ENCODE data around the gene RPS21.

The RPS21 gene

DNA sequence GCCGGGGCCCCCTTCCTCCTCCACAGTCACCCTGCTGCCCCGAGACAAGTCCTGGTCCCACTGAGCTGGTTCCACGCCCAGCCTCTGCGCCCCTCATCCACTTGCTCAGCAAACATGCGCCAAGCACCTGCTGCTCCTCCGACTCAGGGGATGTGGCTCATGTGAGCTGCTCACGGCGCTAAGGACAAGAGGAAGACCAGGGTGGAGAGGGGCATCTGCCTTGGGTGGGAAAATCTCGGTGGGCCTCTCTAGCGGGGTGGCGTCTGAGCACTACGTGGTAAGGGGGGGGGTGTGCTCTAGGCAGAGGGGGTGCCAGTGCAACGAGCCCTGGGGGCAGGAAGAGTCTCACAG, 24.3 kb upstream of the RPS21 start:
- H3K4me3 ChIP-seq, result no peak overlapping the region
- no peaks in the 10 kb centered on the region for H3K9me3 ChIP-seq (ENCODE audit: low read depth, low read length)
- TF ChIP-seq POLR2AphosphoS5 (IDR thresholded peaks at IDR 0.05; ENCODE audit: borderline replicate concordance, low read depth, low read length) (no peak), EZH2 (IDR thresholded peaks at IDR 0.05) (no peak), FOXP2 (optimal IDR thresholded peaks at IDR 0.05; ENCODE audit: control extremely low read depth, extremely low read length, insufficient read depth) (no peak)
- DNase-seq (ENCODE audit: low read depth, low spot score), result no peak
- H3K27ac ChIP-seq, result no peak overlapping the region
- no peak overlapping the region for H3K9ac ChIP-seq (ENCODE audit: insufficient read length)
- H3K36me3 ChIP-seq (ENCODE audit: insufficient read depth, low read length), result no peaks in the 10 kb centered on the region

DNA sequence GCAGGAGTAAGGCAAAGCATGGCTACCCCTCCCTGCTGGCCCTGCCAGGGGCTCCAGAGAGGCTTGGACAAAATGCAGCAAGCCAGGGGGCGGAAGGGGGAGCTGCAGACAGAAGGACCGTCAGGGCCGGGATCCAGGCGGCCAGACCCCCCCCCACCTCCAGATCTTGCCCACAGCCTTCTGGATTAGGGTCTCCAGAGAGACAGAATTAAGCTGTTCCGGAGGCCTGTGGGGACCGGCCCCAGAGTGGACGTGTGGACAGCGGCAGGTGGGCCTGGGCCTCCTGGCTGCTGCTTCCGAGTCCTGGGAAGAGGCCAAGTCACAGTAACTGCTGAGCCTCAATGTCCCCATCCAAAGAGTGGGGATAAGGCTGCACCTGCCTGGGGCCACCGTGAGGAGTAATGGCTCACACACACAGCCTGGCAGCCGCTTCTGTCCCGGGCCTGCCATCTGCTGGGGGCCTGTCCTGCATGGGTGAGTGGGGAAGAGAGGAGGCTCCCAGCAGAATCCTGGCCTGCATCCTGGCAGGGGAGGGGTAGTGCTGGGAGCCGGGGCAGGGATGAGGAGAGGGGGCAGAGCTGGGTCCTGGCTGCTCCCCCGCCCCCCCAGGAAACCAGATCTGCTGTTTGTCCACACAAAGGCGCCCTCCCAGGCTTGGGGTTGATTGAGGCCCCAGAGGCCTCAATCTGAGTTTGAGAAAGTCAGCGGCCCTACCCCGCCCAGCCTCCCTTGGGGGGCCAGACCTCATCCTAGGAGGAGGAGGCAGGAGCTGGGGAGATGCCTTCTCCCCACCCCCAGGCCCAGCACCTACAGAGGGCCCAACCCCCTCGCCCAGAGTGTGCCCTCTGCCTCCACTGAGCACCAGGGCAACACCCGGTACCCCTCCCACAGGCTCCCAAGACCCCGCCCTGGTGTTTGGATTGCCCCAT, 23.6 kb upstream of the RPS21 start:
- no peaks in the 10 kb centered on the region for H3K9me3 ChIP-seq (ENCODE audit: low read depth, low read length)
- no peak overlapping the region for H3K27ac ChIP-seq
- H3K4me3 ChIP-seq, result no peak overlapping the region
- no peak for DNase-seq (ENCODE audit: low read depth, low spot score)
- H3K9ac ChIP-seq (ENCODE audit: insufficient read length), result no peak overlapping the region
- no peaks in the 10 kb centered on the region for H3K36me3 ChIP-seq (ENCODE audit: insufficient read depth, low read length)
- TF ChIP-seq EZH2 (IDR thresholded peaks at IDR 0.05) (no peak), FOXP2 (optimal IDR thresholded peaks at IDR 0.05; ENCODE audit: control extremely low read depth, extremely low read length, insufficient read depth) (no peak), POLR2AphosphoS5 (IDR thresholded peaks at IDR 0.05; ENCODE audit: borderline replicate concordance, low read depth, low read length) (no peak)

DNA sequence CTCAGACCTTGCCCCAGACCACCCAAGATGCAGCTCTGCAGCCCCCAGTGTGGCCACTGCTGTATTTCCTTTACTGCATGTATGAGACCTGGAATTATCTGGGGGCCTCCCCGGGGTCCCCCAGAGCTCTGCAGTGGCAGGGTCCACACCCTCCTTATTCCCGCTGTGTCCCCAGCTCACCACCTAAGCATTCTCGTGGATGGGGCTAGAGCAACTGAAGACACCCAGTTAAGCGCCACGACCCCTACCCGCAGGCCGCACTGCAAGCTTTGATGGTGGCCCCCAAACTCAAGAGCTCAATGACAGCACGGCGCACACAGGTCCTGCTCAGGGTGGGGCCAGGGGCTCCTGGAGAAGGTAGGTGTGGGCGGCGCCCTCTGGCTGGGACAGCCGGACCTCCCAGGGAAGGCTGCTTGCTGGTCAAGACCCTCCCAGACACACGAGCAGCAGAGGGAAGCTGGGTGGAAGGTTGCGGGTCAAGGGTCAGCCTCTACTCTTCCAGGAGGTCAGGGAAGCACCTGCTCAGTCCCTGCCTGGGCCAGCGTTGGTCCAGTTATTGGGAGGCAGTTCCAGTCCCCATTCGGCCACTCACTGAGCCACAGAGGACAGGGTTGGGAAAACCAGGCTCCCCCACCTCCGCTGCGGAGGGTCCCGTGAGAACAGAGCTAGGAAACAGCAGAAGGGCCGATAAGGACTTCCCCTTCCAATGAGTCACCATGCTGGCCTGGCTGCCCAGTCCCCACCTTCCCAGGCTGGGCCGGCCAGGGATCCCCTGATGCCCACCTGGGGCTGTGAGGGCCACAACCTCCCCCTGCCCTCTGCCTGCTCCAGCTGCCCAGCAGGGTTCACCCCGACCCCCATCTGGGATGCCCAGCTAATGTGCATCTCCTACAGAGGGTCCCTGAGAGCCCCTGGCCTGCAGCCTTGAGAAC, 22.7 kb upstream of the RPS21 start:
- TF ChIP-seq EZH2 (IDR thresholded peaks at IDR 0.05) (no peak), POLR2AphosphoS5 (IDR thresholded peaks at IDR 0.05; ENCODE audit: borderline replicate concordance, low read depth, low read length) (no peak)
- Histone ChIP-seq H3K36me3 (ENCODE audit: insufficient read depth, low read length) (no peaks in the 10 kb centered on the region), H3K9me3 (ENCODE audit: low read depth, low read length) (no peaks in the 10 kb centered on the region), H3K4me3 (no peak overlapping the region), H3K9ac (ENCODE audit: insufficient read length) (no peak overlapping the region), H3K27ac (no peak overlapping the region)
- DNase-seq (ENCODE audit: low read depth, low spot score), result no peak

DNA sequence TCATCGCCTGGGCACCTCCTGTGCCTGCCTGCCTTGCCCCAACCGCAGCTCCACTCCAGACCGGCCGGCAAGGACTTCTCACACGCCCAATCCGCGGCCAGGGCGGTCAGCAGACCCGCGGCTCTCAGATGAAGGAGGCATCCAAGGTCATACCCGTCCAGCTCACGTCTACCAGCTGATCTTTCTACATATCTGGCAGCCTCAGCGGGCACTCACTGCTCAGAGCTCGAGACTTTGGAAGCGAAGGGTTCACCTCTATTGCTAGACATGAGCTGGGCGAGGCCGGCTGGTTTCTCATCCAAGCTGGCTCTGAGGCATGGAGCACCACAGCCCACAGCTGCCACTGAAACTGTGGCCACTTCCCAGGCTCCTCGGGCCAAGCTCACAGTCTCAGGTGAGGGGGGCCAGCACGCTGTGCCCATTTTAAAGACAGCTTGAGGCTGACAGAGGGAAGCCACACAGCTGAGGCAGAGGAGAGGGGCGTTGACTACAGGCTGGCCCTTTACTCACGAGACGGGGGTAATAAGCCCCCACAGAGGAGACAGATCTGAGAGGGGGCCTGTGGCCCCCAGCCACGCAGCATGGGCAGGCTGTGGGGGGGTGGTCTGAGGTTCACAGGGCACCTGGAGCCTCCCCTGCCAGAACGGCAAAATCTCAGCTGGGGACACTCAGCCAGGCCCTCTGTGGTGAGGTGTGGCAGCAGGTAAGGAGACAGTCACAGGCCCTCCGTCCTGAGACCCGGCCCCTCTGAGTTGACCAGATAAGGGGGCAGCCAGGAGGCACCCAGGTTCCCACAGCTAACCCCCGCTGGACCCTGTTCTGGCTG, 21.8 kb upstream of the RPS21 start:
- no peak for DNase-seq (ENCODE audit: low read depth, low spot score)
- Histone ChIP-seq H3K9me3 (ENCODE audit: low read depth, low read length) (no peaks in the 10 kb centered on the region), H3K36me3 (ENCODE audit: insufficient read depth, low read length) (no peaks in the 10 kb centered on the region), H3K9ac (ENCODE audit: insufficient read length) (no peak overlapping the region), H3K4me3 (peak overlapping the region; percentile 79; the same call in 1 of the 2 replicates), H3K27ac (no peak overlapping the region)
- no peak for TF ChIP-seq EZH2 (IDR thresholded peaks at IDR 0.05)
- no peak for TF ChIP-seq FOXP2 (optimal IDR thresholded peaks at IDR 0.05; ENCODE audit: control extremely low read depth, extremely low read length, insufficient read depth)
- TF ChIP-seq POLR2AphosphoS5 (IDR thresholded peaks at IDR 0.05; ENCODE audit: borderline replicate concordance, low read depth, low read length), result no peak

DNA sequence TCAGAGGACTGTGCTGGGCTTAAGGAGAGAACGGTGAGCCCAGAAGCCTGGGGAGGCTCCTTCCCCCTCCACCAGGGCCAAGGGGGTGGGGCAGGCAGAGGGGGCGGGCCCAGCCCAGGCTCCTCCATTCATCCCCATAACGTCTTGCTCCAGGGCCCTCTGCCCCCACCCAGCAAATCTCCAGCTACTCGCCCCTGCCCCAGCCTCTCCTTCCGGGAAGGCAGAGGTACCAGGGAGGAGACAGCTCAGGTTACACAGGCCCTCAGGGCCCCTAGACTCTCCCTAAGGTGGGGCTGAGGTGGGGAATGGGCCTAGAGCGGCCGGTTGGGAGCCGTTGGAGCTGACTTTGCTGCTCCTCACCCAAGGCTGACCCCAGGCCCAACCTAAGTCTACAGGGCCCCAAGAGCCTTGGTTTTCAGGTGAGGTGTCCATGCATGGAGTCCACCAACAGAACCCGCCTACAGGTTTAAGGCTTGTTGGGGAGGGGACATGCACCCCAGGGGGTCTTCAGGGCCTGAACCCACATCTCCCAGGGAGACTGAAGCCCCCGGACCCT, 21.0 kb upstream of the RPS21 start:
- DNase-seq (ENCODE audit: low read depth, low spot score), result no peak
- TF ChIP-seq POLR2AphosphoS5 (IDR thresholded peaks at IDR 0.05; ENCODE audit: borderline replicate concordance, low read depth, low read length) (no peak), EZH2 (IDR thresholded peaks at IDR 0.05) (no peak), FOXP2 (optimal IDR thresholded peaks at IDR 0.05; ENCODE audit: control extremely low read depth, extremely low read length, insufficient read depth) (no peak)
- Histone ChIP-seq H3K9ac (ENCODE audit: insufficient read length) (no peak overlapping the region), H3K36me3 (ENCODE audit: insufficient read depth, low read length) (no peaks in the 10 kb centered on the region), H3K4me3 (peak overlapping the region; percentile 79), H3K27ac (no peak overlapping the region), H3K9me3 (ENCODE audit: low read depth, low read length) (no peaks in the 10 kb centered on the region)

DNA sequence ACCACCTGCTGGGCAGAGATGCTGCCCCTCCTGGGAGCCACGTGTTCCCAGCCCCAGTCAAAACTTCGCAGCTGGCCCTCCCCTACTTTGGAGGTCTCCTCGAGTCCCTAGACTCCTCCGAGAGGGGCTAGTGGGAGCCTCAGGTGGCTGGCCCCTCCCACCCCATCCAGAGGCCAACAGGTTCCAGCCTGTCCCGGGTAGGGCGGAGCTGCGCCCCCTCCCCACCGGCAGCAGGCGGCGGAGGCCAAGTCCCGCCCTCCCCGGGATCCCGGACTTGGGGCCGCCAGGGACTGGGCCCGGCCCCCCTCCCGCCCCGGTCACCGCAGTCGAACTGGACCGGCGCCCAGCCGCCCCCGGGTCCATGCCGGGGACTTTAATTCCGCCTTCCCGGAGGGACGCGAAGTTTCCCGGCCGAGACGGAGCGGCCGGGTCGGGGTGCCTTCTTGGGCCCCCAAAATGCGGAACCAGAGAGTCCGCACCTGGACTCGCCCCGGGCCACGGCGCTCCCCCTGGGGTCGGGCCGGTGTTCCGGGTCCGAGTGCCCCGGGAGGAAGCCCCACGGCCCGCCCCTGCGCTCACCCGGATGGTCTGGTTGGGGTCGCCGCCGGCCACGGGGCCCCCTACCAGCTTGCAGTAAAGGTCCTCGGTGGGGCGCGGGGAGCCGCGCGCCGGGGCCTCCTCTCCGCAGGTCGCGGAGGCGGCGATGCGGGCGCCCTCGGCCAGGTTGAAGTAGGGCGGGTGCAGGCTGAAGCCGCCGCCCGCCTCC, 20.4 kb upstream of the RPS21 start:
- DNase-seq (ENCODE audit: low read depth, low spot score), result no peak

DNA sequence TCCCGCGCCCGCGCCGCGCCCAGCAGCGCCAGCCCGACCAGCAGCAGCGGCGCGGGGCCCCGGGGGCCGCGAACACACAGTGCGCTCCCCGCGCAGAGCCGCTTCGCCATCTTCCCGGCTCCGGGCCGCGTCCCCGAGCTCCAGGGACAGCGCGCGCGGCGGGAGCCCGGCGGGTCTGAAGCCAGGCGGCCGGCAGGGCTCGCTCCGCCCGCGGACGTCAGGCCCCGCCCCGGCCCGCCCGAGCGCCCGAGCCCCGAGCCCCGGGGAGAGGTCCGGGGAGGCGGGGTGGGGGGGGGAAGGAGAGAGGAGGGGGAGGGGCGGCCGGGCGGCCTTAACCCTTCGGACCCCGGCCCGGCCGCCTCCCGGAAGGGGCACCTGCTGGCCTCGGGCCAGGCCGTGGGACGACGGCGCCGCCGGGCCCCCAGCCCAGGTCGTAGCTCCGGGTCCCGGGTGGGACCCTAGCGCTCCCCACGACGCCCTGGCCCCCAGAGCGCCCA, 19.7 kb upstream of the RPS21 start, which contains the start of gene LAMA5:
LAMA5 (minus strand) TSS at position 177 of the 497 bp plus-strand sequence; CDS start at position 110, 67 bp downstream.
- DNase-seq (ENCODE audit: low read depth, low spot score), result no peak
- no peaks in the 10 kb centered on the region for H3K9me3 ChIP-seq (ENCODE audit: low read depth, low read length)
- H3K4me3 ChIP-seq, result peak within 1 kb of the TSS; percentile 79
- no peaks in the 10 kb centered on the region for H3K36me3 ChIP-seq (ENCODE audit: insufficient read depth, low read length)
- no peak for TF ChIP-seq EZH2 (IDR thresholded peaks at IDR 0.05)
- TF ChIP-seq POLR2AphosphoS5 (IDR thresholded peaks at IDR 0.05; ENCODE audit: borderline replicate concordance, low read depth, low read length), result no peak
- H3K27ac ChIP-seq, result no peak within 1 kb of the TSS
- H3K9ac ChIP-seq (ENCODE audit: insufficient read length), result peak within 1 kb of the TSS; percentile 68

More for the DNA sequence above, 20.4 kb upstream of the RPS21 start:
- H3K9me3 ChIP-seq (ENCODE audit: low read depth, low read length), result no peaks in the 10 kb centered on the region
- peak overlapping the region; percentile 79 for H3K4me3 ChIP-seq
- peak overlapping the region; percentile 68 for H3K9ac ChIP-seq (ENCODE audit: insufficient read length)
- TF ChIP-seq POLR2AphosphoS5 (IDR thresholded peaks at IDR 0.05; ENCODE audit: borderline replicate concordance, low read depth, low read length), result no peak
- no peak for TF ChIP-seq FOXP2 (optimal IDR thresholded peaks at IDR 0.05; ENCODE audit: control extremely low read depth, extremely low read length, insufficient read depth)
- TF ChIP-seq EZH2 (IDR thresholded peaks at IDR 0.05), result no peak
- H3K36me3 ChIP-seq (ENCODE audit: insufficient read depth, low read length), result no peaks in the 10 kb centered on the region
- H3K27ac ChIP-seq, result no peak overlapping the region

Measured in SK-N-MC (cell line).